Measurements from ENCODE around the gene LATS2.

DNA sequence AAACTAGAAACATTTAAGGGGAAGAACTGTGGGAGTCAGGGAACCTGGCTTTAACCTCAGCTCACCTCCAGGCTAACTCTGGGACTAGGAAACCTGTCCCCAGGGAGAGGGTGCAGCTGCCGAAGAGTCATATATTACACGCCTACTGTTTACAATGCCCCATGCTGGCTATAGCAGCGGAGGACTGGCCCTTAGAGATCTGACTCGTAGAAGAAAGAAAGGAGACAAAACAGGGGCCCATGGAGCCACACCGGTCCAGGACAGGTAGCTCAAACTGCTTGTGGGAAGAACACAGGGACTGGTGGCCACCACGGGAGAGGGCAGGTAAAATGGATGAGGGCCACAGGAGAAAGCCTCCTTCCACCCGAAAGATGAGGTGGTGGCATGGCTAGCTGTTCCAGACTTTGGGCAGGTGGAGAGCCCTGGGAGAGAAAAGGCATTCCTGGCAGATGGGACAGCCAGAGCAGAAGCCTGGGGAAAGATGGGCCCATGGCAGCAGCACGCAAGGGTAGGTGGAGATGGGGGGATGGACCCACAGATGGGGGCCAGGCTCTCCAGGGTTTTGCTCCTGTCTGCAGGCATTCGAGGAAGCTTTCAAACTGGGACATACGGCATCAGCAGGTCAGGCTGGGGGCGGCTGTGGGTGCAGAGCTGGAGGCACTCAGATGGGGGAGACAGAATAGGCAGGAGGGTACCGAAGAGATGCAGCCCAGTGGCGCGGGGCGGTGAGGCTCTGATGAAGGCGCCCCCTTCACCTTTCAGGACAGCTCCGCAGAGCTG lies 69.5 kb downstream of the LATS2 start:
- TF ChIP-seq ZNF501 (tag by site-specific recombination; IDR thresholded peaks at IDR 0.05): no peak
- TF ChIP-seq, protein P1, sequence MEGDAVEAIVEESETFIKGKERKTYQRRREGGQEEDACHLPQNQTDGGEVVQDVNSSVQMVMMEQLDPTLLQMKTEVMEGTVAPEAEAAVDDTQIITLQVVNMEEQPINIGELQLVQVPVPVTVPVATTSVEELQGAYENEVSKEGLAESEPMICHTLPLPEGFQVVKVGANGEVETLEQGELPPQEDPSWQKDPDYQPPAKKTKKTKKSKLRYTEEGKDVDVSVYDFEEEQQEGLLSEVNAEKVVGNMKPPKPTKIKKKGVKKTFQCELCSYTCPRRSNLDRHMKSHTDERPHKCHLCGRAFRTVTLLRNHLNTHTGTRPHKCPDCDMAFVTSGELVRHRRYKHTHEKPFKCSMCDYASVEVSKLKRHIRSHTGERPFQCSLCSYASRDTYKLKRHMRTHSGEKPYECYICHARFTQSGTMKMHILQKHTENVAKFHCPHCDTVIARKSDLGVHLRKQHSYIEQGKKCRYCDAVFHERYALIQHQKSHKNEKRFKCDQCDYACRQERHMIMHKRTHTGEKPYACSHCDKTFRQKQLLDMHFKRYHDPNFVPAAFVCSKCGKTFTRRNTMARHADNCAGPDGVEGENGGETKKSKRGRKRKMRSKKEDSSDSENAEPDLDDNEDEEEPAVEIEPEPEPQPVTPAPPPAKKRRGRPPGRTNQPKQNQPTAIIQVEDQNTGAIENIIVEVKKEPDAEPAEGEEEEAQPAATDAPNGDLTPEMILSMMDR (tag by site-specific recombination; IDR thresholded peaks at IDR 0.05): no peak
- TF ChIP-seq, protein P2, sequence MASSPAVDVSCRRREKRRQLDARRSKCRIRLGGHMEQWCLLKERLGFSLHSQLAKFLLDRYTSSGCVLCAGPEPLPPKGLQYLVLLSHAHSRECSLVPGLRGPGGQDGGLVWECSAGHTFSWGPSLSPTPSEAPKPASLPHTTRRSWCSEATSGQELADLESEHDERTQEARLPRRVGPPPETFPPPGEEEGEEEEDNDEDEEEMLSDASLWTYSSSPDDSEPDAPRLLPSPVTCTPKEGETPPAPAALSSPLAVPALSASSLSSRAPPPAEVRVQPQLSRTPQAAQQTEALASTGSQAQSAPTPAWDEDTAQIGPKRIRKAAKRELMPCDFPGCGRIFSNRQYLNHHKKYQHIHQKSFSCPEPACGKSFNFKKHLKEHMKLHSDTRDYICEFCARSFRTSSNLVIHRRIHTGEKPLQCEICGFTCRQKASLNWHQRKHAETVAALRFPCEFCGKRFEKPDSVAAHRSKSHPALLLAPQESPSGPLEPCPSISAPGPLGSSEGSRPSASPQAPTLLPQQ (tag by site-specific recombination; IDR thresholded peaks at IDR 0.05): no peak

Data from HEK293 (cell line).